Uterus (tissue), 4 donors: ENCODE measurements around the gene ACOT7. TPM values are rescaled to one million over a fixed set of nuclear protein-coding genes. Genes with fewer than 3 reads are reported as not detected.

ENCODE experiments used
- DNase-seq, 2 donors: peaks; one replicate each; pipeline ENCODE4 v3.0.0-alpha.2; 2019 to 2020
- H3K27ac ChIP-seq, 2 donors: fragments of 200-600 bp; sonication (generic); 1 replicate in 1 of 2; 2 replicates in 1 of 2; pipeline ENCODE4 v1.5.1; 2016 to 2018
- H3K27me3 ChIP-seq, 2 donors: fragments of 200-600 bp; sonication (generic); one replicate each; pipeline ENCODE4 v1.5.1; 2018 to 2019; ENCODE audit warnings: control low read depth in 1 of 2
- H3K36me3 ChIP-seq, 2 donors: fragments of 200-600 bp; sonication (generic); one replicate each; pipeline ENCODE4 v1.5.1; 2019; ENCODE audit warnings: control low read depth in 1 of 2
- H3K4me1 ChIP-seq, 2 donors: fragments of 200-600 bp; sonication (generic); one replicate each; pipeline ENCODE4 v1.5.1; 2018 to 2019; ENCODE audit warnings: control low read depth in 1 of 2
- H3K4me3 ChIP-seq, 2 donors: fragments of 200-600 bp; sonication (generic); 1 replicate in 1 of 2; 2 replicates in 1 of 2; pipeline ENCODE4 v1.5.1; 2018 to 2019; ENCODE audit warnings: mild to moderate bottlenecking in 1 of 2
- H3K9me3 ChIP-seq, 2 donors: fragments of 200-600 bp; sonication (generic); one replicate each; pipeline ENCODE4 v1.5.1; 2019; ENCODE audit warnings: control low read depth in 1 of 2
- CTCF ChIP-seq, 4 experiments: fragments of 200-600 bp in 2 of 4; fragments of 450-650 bp in 2 of 4; sonication (generic) in 2 of 4; IDR thresholded peaks; one replicate each; pipeline ENCODE4 v1.5.1; 2016 to 2019; ENCODE audit warnings: antibody characterized with exemption in 4 of 4, mild to moderate bottlenecking in 2 of 4, moderate library complexity in 1 of 4
- POLR2A ChIP-seq, 2 donors: fragments of 450-650 bp; IDR thresholded peaks; one replicate each; pipeline ENCODE4 v1.6.1; 2016; ENCODE audit warnings: antibody characterized with exemption in 2 of 2, mild to moderate bottlenecking in 1 of 2, moderate library complexity in 1 of 2
- intact Hi-C: fragments of 100-400 bp; cut with DNase I; formaldehyde crosslinking; loops from one replicate; pipeline ENCODE4 v1.15.1; 2023; ENCODE audit warnings: low total_unique reads
- total RNA-seq, 4 donors: library from RNA; depleted of rRNA in 3 of 4; stranded (reverse); fragments of >200 nt in 3 of 4; gene quantifications; one replicate each; pipeline versions ENCODE4 v1.1.0 to v1.2.4, GENCODE V29; 2014 to 2023
- donor health status: DM: yes; HTN: yes; CAD: no.

ACOT7 gene
- total RNA-seq, 4 donors from 2014 or later: 7.4 to 27.6 (median 12.4) TPM

- Histone ChIP-seq H3K4me3 (no peak overlapping the region), H3K36me3 (no peaks in the 10 kb centered on the region), H3K27ac (no peak overlapping the region), H3K9me3 (no peaks in the 10 kb centered on the region), H3K4me1 (peaks cover 0 to 13% of the 10 kb centered on the region in 2 donors), H3K27me3 (peaks cover 16 to 43% of the 10 kb centered on the region in 2 donors)
- TF ChIP-seq POLR2A (IDR thresholded peaks at IDR 0.05) (no peak), CTCF (IDR thresholded peaks at IDR 0.05) (no peak)
- intact Hi-C loops: no loop called here
- no peak for DNase-seq
Observed at GRCh38 chr1:6427441-6428390, 34.1 kb upstream of the ACOT7 start.

GRCh38 chr1:6426972-6427350 lies 33.4 kb upstream of the ACOT7 start:
- Histone ChIP-seq H3K27me3 (peaks cover 16 to 43% of the 10 kb centered on the region in 2 donors), H3K9me3 (no peaks in the 10 kb centered on the region), H3K4me1 (peaks cover 0 to 13% of the 10 kb centered on the region in 2 donors), H3K36me3 (no peaks in the 10 kb centered on the region), H3K4me3 (no peak overlapping the region), H3K27ac (no peak overlapping the region)
- intact Hi-C loops: no loop called here
- TF ChIP-seq POLR2A (IDR thresholded peaks at IDR 0.05): no peak
- no peak for TF ChIP-seq CTCF (IDR thresholded peaks at IDR 0.05)
- DNase-seq: no peak

GRCh38 chr1:6426277-6426971 lies 32.9 kb upstream of the ACOT7 start:
- intact Hi-C loops: no loop called here
- no peak for DNase-seq
- Histone ChIP-seq H3K27ac (no peak overlapping the region), H3K9me3 (no peaks in the 10 kb centered on the region), H3K4me3 (no peak overlapping the region), H3K27me3 (peaks cover 16 to 43% of the 10 kb centered on the region in 2 donors), H3K36me3 (no peaks in the 10 kb centered on the region), H3K4me1 (peaks cover 0 to 13% of the 10 kb centered on the region in 2 donors)
- TF ChIP-seq CTCF (IDR thresholded peaks at IDR 0.05) (no peak), POLR2A (IDR thresholded peaks at IDR 0.05) (no peak)

GRCh38 chr1:6425658-6426057 lies 32.1 kb upstream of the ACOT7 start:
- Histone ChIP-seq H3K27ac (no peak overlapping the region), H3K36me3 (no peaks in the 10 kb centered on the region), H3K4me3 (no peak overlapping the region), H3K4me1 (peaks cover 0 to 13% of the 10 kb centered on the region in 2 donors), H3K9me3 (no peaks in the 10 kb centered on the region), H3K27me3 (peaks cover 16 to 49% of the 10 kb centered on the region in 2 donors)
- DNase-seq: no peak
- intact Hi-C loops: no loop called here
- TF ChIP-seq POLR2A (IDR thresholded peaks at IDR 0.05): no peak
- no peak for TF ChIP-seq CTCF (IDR thresholded peaks at IDR 0.05)
